ENCODE data around the gene MARCHF7. TPM values are rescaled to one million over a fixed set of nuclear protein-coding genes. Genes with fewer than 3 reads are reported as not detected.

The MARCHF7 gene
- total and polyA plus RNA-seq, 2 of the 8 experiments (the other 6 are each of a cell fraction or from before 2014, with no cell fraction given), result 18.3 to 116 TPM

DNA sequence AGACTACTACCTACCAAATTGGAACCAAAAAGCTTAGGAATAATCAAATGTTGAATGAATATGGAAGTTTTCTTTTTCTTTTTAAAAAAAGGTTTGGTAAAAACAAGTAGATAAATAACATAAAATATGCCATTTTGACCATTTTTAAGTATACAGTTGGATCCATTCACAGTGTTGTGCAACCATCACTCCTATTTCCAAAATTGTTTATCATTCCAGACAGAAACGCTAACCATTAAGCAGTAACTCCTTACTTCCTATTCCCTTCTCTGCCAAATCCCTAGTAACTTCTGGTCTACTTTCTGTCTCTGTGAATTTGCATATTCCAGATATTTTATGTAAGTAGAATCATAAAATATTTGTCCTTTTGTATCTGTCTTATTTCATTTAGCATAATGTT, 45.9 kb downstream of the MARCHF7 start:
- ChIA-PET POLR2A (ENCODE audit: partially characterized antibody) (interaction anchor here (1.3 kb wide), 1 partner anchor 16 kb away, joined by 4 read pairs; no protein-coding TSS in a partner anchor), CTCF (ENCODE audit: partially characterized antibody) (interaction anchor here (1.1 to 2.7 kb wide), 5 partner anchors 11 to 182 kb away, joined by 3 to 13 read pairs (median 4); no protein-coding TSS in a partner anchor)
- H3K27ac ChIP-seq (ENCODE audit: low read depth, low read length), result no peak overlapping the region
- no peak overlapping the region for H3K23ac ChIP-seq (ENCODE audit: insufficient read length)
- H3K23me2 ChIP-seq (ENCODE audit: low read depth, low read length), result no peaks in the 10 kb centered on the region; the same call in 1 of the 2 replicates
- 93% methylated on average over 1 of the region's 1 CpG; no CpG with 5 or more reads in 1 of the 2 experiments for WGBS, 2 experiments (ENCODE audit: extremely low coverage in 1 of 2, insufficient coverage in 1 of 2, insufficient read length in 1 of 2, insufficient replicate concordance in 2 of 2, low coverage in 1 of 2, low lambda C conversion rate in 2 of 2, missing lambda C conversion rate in 1 of 2)
- H3K4me1 ChIP-seq (replicated peaks in 1 of 4; ENCODE audit: control insufficient read depth in 3 of 4, insufficient read depth in 4 of 4, low read length in 3 of 4), result no peaks in the 10 kb centered on the region
- H4K20me1 ChIP-seq (replicated peaks in 1 of 2; ENCODE audit: control insufficient read depth in 1 of 2, insufficient read depth in 2 of 2, low read length in 2 of 2), result peaks cover 5% of the 10 kb centered on the region in 2 experiments
- no peaks in the 10 kb centered on the region for H3K9me3 ChIP-seq (ENCODE audit: insufficient read depth in 2 of 2, low read depth in 1 of 2, low read length in 1 of 2)
- H3K79me1 ChIP-seq (ENCODE audit: low read depth, low read length), result no peaks in the 10 kb centered on the region; the same call in 1 of the 2 replicates
- no peak overlapping the region for H4K5ac ChIP-seq (ENCODE audit: insufficient read length, low read depth, low read length)
- no peak overlapping the region for H2AK5ac ChIP-seq (ENCODE audit: low read depth, low read length)
- H3K56ac ChIP-seq (replicated peaks; ENCODE audit: insufficient read length, low read depth, low read length), result no peak overlapping the region
- no peak overlapping the region for H3K9ac ChIP-seq (replicated peaks in 1 of 4; ENCODE audit: extremely low read depth in 1 of 4, low read depth in 3 of 4, low read length in 3 of 4)
- no peak overlapping the region for H3K4me2 ChIP-seq (ENCODE audit: insufficient read depth in 1 of 2, low read depth in 2 of 2, low read length in 2 of 2)
- no peak overlapping the region for H2BK5ac ChIP-seq (ENCODE audit: low read depth, low read length)
- H2BK12ac ChIP-seq (ENCODE audit: low read depth, low read length), result no peak overlapping the region
- no peak overlapping the region for H2BK15ac ChIP-seq (ENCODE audit: low read length)
- peaks cover 0 to 30% of the 10 kb centered on the region in 2 experiments; a peak in 3 of 4 replicates for H3K79me2 ChIP-seq (ENCODE audit: control insufficient read depth in 1 of 2, insufficient read depth in 2 of 2, low read length in 2 of 2)
- no peaks in the 10 kb centered on the region for H3K27me3 ChIP-seq (replicated peaks in 1 of 4; ENCODE audit: control insufficient read depth in 3 of 4, extremely low read depth in 1 of 4, insufficient read depth in 3 of 4, low read length in 3 of 4)
- no peak overlapping the region for H3K4ac ChIP-seq (replicated peaks; ENCODE audit: insufficient read length, low read depth, low read length)
- no peak overlapping the region for H2AFZ ChIP-seq (ENCODE audit: low read length)
- no peak overlapping the region for H4K8ac ChIP-seq (ENCODE audit: extremely low read depth, insufficient read depth, low read length)
- no peak for DNase-seq (ENCODE audit: low read depth in 1 of 2, low spot score in 2 of 2)
- no peak overlapping the region for H4K91ac ChIP-seq (replicated peaks; ENCODE audit: insufficient read length, low read length)
- H3K36me3 ChIP-seq (ENCODE audit: control insufficient read depth in 2 of 4, insufficient read depth in 4 of 4, low read length in 3 of 4), result peaks cover 9 to 74% (median 29%) of the 10 kb centered on the region in 4 experiments
- H3K4me3 ChIP-seq (ENCODE audit: extremely low read depth in 1 of 4, insufficient read depth in 2 of 4, low read depth in 3 of 4, low read length in 4 of 4), result no peak overlapping the region
- H2BK120ac ChIP-seq (replicated peaks; ENCODE audit: low read depth, low read length), result no peak overlapping the region
- H2BK20ac ChIP-seq (ENCODE audit: low read length), result no peak overlapping the region
- FAIRE-seq, result no peak
- H3K18ac ChIP-seq (ENCODE audit: extremely low read depth, low read length), result no peak overlapping the region
- no peak overlapping the region for H3K14ac ChIP-seq (ENCODE audit: insufficient read length)
- TF ChIP-seq MAFK (IDR thresholded peaks at IDR 0.05; ENCODE audit: low read depth, low read length) (no peak), BCL11A (IDR thresholded peaks at IDR 0.05; ENCODE audit: low read depth in 2 of 2, low read length in 2 of 2) (no peak), SIN3A (conservative IDR thresholded peaks at IDR 0.05 in 1 of 2, IDR thresholded peaks at IDR 0.05 in 1 of 2; ENCODE audit: low read depth in 1 of 2, low read length in 2 of 2) (no peak), KDM4A (IDR thresholded peaks at IDR 0.05; ENCODE audit: low read depth, low read length, severe bottlenecking) (no peak), JUN (IDR thresholded peaks at IDR 0.05; ENCODE audit: low read depth, low read length) (no peak), JUND (IDR thresholded peaks at IDR 0.05; ENCODE audit: low read length) (no peak), TCF12 (IDR thresholded peaks at IDR 0.05; ENCODE audit: low read depth, low read length) (no peak), SUZ12 (IDR thresholded peaks at IDR 0.05; ENCODE audit: low read length) (no peak), TAF1 (IDR thresholded peaks at IDR 0.05; ENCODE audit: low read depth, low read length) (no peak), EP300 (IDR thresholded peaks at IDR 0.05; ENCODE audit: borderline replicate concordance in 1 of 2, low read depth in 2 of 2, low read length in 2 of 2) (no peak), TEAD4 (IDR thresholded peaks at IDR 0.05; ENCODE audit: low read depth, low read length) (no peak), CEBPB (IDR thresholded peaks at IDR 0.05; ENCODE audit: low read depth, low read length) (no peak), GTF2F1 (IDR thresholded peaks at IDR 0.05; ENCODE audit: borderline replicate concordance, low read depth, low read length) (no peak)
- TF ChIP-seq, protein P1, sequence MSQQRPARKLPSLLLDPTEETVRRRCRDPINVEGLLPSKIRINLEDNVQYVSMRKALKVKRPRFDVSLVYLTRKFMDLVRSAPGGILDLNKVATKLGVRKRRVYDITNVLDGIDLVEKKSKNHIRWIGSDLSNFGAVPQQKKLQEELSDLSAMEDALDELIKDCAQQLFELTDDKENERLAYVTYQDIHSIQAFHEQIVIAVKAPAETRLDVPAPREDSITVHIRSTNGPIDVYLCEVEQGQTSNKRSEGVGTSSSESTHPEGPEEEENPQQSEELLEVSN (IDR thresholded peaks at IDR 0.05), result no peak

Measured in H1 (cell line).